GM18520 (cell line): ENCODE measurements around the gene MTCH1.
"Not testable (repeated sequence)": the region's sequence is repeated elsewhere in the genome, so short reads cannot be mapped to it uniquely, and the experiment has no call there.

ENCODE experiments used
- ATAC-seq: cut with Tn5 transposase; IDR thresholded peaks from one replicate; pipeline ENCODE4 v1.9.1; 2021; ENCODE audit not compliant: unreplicated experiment

The MTCH1 gene

GRCh38 chr6:36997811-36998722 is 12.1 kb upstream of the MTCH1 start:
- no peak for ATAC-seq

GRCh38 chr6:36990401-36990800 is 4.4 kb upstream of the MTCH1 start:
- not testable (repeated sequence) for ATAC-seq

GRCh38 chr6:36989264-36989663 is 3.3 kb upstream of the MTCH1 start:
- no peak for ATAC-seq

- no peak for ATAC-seq
Measured at GRCh38 chr6:36986704-36987047, 680 bp upstream of the MTCH1 start.

- no peak for ATAC-seq
Measured at GRCh38 chr6:36985417-36985807, 584 bp downstream of the MTCH1 start.

- no peak for ATAC-seq
Measured at GRCh38 chr6:36984581-36985416, 1.2 kb downstream of the MTCH1 start.

- ATAC-seq: no peak
Measured at GRCh38 chr6:36983538-36983937, 2.5 kb downstream of the MTCH1 start.

- ATAC-seq: no peak
Measured at GRCh38 chr6:36980876-36981619, 4.9 kb downstream of the MTCH1 start.

- no peak for ATAC-seq
Measured at GRCh38 chr6:36980129-36980528, 5.9 kb downstream of the MTCH1 start.

GRCh38 chr6:36979347-36979742 is 6.7 kb downstream of the MTCH1 start:
- ATAC-seq: no peak

GRCh38 chr6:36978421-36979346 is 7.3 kb downstream of the MTCH1 start:
- no peak for ATAC-seq

GRCh38 chr6:36977470-36977941 is 8.5 kb downstream of the MTCH1 start:
- ATAC-seq: no peak

GRCh38 chr6:36976931-36977330 is 9.1 kb downstream of the MTCH1 start:
- no peak for ATAC-seq

GRCh38 chr6:36976509-36976908 is 9.5 kb downstream of the MTCH1 start:
- no peak for ATAC-seq

- no peak for ATAC-seq
Measured at GRCh38 chr6:36976007-36976264, 10.1 kb downstream of the MTCH1 start.

- no peak for ATAC-seq
Measured at GRCh38 chr6:36975231-36976006, 10.6 kb downstream of the MTCH1 start.

GRCh38 chr6:36973647-36974046 is 12.3 kb downstream of the MTCH1 start:
- ATAC-seq: no peak

GRCh38 chr6:36973190-36973589 is 12.8 kb downstream of the MTCH1 start:
- ATAC-seq: no peak

GRCh38 chr6:36971921-36972673 is 13.9 kb downstream of the MTCH1 start:
- ATAC-seq: no peak
